GM12874 (cell line): ENCODE data around the gene ACTR8.

Source experiments
- CTCF ChIP-seq: IDR thresholded peaks from 2 replicates; pipeline ENCODE4 v1.5.1; 2011; ENCODE audit warnings: low read depth, mild to moderate bottlenecking, control low read depth, low read length, moderate library complexity; ENCODE audit not compliant: insufficient read depth

ACTR8 gene

GRCh38 chr3:53821631-53822121 is 60.3 kb downstream of the ACTR8 start:
- TF ChIP-seq CTCF, result no peak

- no peak for TF ChIP-seq CTCF
Measured at GRCh38 chr3:53820756-53821580, 61.0 kb downstream of the ACTR8 start.

GRCh38 chr3:53820084-53820483 is 61.9 kb downstream of the ACTR8 start:
- no peak for TF ChIP-seq CTCF

- no peak for TF ChIP-seq CTCF
Measured at GRCh38 chr3:53819163-53819868, 62.6 kb downstream of the ACTR8 start.

GRCh38 chr3:53818221-53819162 is 63.5 kb downstream of the ACTR8 start:
- TF ChIP-seq CTCF, result no peak

GRCh38 chr3:53817809-53818208 is 64.1 kb downstream of the ACTR8 start:
- no peak for TF ChIP-seq CTCF
